Natural killer cell (primary cell): ENCODE results near the gene EMILIN3. TPM values are rescaled to one million over a fixed set of nuclear protein-coding genes. Genes with fewer than 3 reads are reported as not detected.

ENCODE experiments used
- ATAC-seq, 3 donors: fragments of 150-1000 bp in 2 of 3; fragments of 200-7000 bp in 1 of 3; cut with Tn5 transposase; 1 replicate in 1 of 3; 2 replicates in 2 of 3; pipeline ENCODE4 v1.10.0; 2021; ENCODE audit warnings: mild to moderate bottlenecking in 2 of 3, moderate library complexity in 2 of 3
- DNase-seq, 2 donors: peaks; one replicate each; pipeline versions ENCODE4 v3.0.0 to v3.0.0-alpha.2; 2013 to 2021; ENCODE audit warnings: mixed read lengths in 1 of 2
- H3K27ac ChIP-seq: one replicate; pipeline ENCODE4 v1.5.1; 2013; ENCODE audit warnings: mild to moderate bottlenecking, low read length
- H3K27me3 ChIP-seq: one replicate; pipeline ENCODE4 v1.6.1; 2013; ENCODE audit warnings: low read length; ENCODE audit not compliant: control insufficient read depth, insufficient read depth
- H3K36me3 ChIP-seq: one replicate; pipeline ENCODE4 v1.6.1; 2013; ENCODE audit warnings: low read length; ENCODE audit not compliant: control insufficient read depth, insufficient read depth
- H3K4me1 ChIP-seq: one replicate; pipeline ENCODE4 v1.6.1; 2013; ENCODE audit warnings: low read length; ENCODE audit not compliant: control insufficient read depth, insufficient read depth
- H3K4me3 ChIP-seq: one replicate; pipeline ENCODE4 v1.5.1; 2013; ENCODE audit warnings: low read length
- H3K9me3 ChIP-seq: one replicate; pipeline ENCODE4 v1.6.1; 2013; ENCODE audit warnings: low read length; ENCODE audit not compliant: control insufficient read depth, insufficient read depth
- H3K27ac Mint-ChIP-seq, 2 donors: one replicate each; pipeline ENCODE4 v1.8.0; 2022; ENCODE audit warnings: mild to moderate bottlenecking in 2 of 2, mixed read lengths in 2 of 2, moderate library complexity in 1 of 2
- H3K27me3 Mint-ChIP-seq, 2 donors: one replicate each; pipeline ENCODE4 v1.8.0; 2022; ENCODE audit warnings: low read depth in 2 of 2, mixed read lengths in 2 of 2
- H3K36me3 Mint-ChIP-seq: one replicate; pipeline ENCODE4 v1.8.0; 2022; ENCODE audit warnings: mixed read lengths
- H3K4me1 Mint-ChIP-seq, 2 donors: one replicate each; pipeline ENCODE4 v1.8.0; 2022; ENCODE audit warnings: mixed read lengths in 2 of 2
- H3K4me3 Mint-ChIP-seq: one replicate; pipeline ENCODE4 v1.8.0; 2022; ENCODE audit warnings: mild to moderate bottlenecking, moderate library complexity, mixed read lengths
- H3K9me3 Mint-ChIP-seq, 2 donors: one replicate each; pipeline ENCODE4 v1.8.0; 2022; ENCODE audit warnings: mixed read lengths in 2 of 2
- WGBS: methylation state at CpG from one replicate; pipeline ENCODE4 v1.1.7; 2013; ENCODE audit warnings: missing lambda C conversion rate; ENCODE audit not compliant: insufficient coverage; 5-methylcytosine and 5-hydroxymethylcytosine counted together
- intact Hi-C: fragments of 100-400 bp; cut with micrococcal nuclease; formaldehyde crosslinking; loops from one replicate; pipeline ENCODE4 v1.14.2; 2022
- total RNA-seq, 4 donors: library from RNA; stranded (reverse); fragments of 120-200 nt in 1 of 4; gene quantifications; one replicate each; pipeline versions ENCODE4 v1.2.3 to v1.2.4, GENCODE V29; 2013 to 2022
- TF ChIP-seq, protein P1 (sequence below): fragments of 200-600 bp; IDR thresholded peaks from one replicate; pipeline ENCODE4 v1.8.0; 2022; ENCODE audit warnings: antibody characterized with exemption

Gene EMILIN3
- total RNA-seq, 3 donors from 2014 or later (not counting 1 experiment from before 2014, with no cell fraction given): not detected

DNA sequence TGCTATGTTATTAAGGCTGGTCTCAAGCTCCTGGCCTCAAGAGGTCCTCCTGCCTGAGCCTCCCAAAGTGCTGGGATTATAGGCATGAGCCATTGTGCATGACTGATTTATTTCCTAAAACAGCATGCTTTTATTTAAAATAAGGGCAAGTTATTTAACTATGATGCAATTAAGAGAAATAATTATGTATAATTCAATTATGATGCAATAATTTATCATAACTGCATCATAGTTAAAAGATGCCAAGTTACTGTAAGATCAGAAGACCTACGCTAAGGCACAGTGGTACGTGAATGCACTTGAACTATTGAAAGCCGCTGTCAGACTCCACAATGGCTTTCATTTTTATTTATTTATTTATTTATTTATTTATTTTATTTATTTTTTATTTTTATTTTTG, 24.3 kb upstream of the EMILIN3 start:
- peaks cover 0 to 5% of the 10 kb centered on the region in 2 donors for H3K27me3 Mint-ChIP-seq
- H3K4me1 ChIP-seq: no peaks in the 10 kb centered on the region
- intact Hi-C loops: no loop called here

DNA sequence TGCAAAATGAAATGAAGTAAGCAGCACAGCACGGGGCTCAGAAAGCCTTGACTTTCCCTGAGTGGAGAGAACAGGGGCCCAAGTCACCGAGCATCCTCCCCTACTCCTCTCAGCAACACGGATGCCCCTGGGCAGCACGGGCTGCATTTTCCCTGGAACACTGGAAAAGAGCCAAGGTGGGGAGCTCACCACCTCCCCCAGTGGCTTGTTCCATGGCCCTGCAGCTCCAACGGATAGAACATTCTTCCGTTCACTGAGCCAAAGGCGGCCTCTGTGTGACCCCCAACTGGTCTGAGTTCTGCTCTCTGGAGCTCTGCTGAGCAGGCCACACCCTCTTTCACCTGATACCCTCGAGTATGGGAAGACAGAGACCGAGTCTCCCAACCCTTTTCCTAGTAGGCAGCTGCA, 20.8 kb upstream of the EMILIN3 start:
- Mint-ChIP-seq H3K9me3 (no peaks in the 10 kb centered on the region), H3K36me3 (no peaks in the 10 kb centered on the region), H3K27me3 (peaks cover 8 to 10% of the 10 kb centered on the region in 2 donors), H3K4me1 (no peaks in the 10 kb centered on the region), H3K27ac (no peak overlapping the region), H3K4me3 (no peak overlapping the region)
- ATAC-seq: no peak
- intact Hi-C loops: no loop called here
- 69% methylated on average over 9 of the region's 9 CpGs for WGBS
- Histone ChIP-seq H3K27me3 (no peaks in the 10 kb centered on the region), H3K36me3 (no peaks in the 10 kb centered on the region), H3K4me1 (no peaks in the 10 kb centered on the region), H3K27ac (no peak overlapping the region), H3K4me3 (no peak overlapping the region), H3K9me3 (no peaks in the 10 kb centered on the region)
- no peak for DNase-seq
- TF ChIP-seq, protein P1, sequence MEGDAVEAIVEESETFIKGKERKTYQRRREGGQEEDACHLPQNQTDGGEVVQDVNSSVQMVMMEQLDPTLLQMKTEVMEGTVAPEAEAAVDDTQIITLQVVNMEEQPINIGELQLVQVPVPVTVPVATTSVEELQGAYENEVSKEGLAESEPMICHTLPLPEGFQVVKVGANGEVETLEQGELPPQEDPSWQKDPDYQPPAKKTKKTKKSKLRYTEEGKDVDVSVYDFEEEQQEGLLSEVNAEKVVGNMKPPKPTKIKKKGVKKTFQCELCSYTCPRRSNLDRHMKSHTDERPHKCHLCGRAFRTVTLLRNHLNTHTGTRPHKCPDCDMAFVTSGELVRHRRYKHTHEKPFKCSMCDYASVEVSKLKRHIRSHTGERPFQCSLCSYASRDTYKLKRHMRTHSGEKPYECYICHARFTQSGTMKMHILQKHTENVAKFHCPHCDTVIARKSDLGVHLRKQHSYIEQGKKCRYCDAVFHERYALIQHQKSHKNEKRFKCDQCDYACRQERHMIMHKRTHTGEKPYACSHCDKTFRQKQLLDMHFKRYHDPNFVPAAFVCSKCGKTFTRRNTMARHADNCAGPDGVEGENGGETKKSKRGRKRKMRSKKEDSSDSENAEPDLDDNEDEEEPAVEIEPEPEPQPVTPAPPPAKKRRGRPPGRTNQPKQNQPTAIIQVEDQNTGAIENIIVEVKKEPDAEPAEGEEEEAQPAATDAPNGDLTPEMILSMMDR: no peak

More for the DNA sequence above, 24.3 kb upstream of the EMILIN3 start:
- H3K4me3 Mint-ChIP-seq: no peak overlapping the region
- no peak overlapping the region for H3K27ac Mint-ChIP-seq
- H3K36me3 ChIP-seq: no peaks in the 10 kb centered on the region
- TF ChIP-seq, protein P1: no peak
- H3K4me1 Mint-ChIP-seq: no peaks in the 10 kb centered on the region
- no peak overlapping the region for H3K4me3 ChIP-seq
- no peak overlapping the region for H3K27ac ChIP-seq
- no peaks in the 10 kb centered on the region for H3K27me3 ChIP-seq
- H3K36me3 Mint-ChIP-seq: no peaks in the 10 kb centered on the region
- no peaks in the 10 kb centered on the region for H3K9me3 Mint-ChIP-seq
- WGBS: no CpG with 5 or more reads among the region's 3 CpGs
- H3K9me3 ChIP-seq: no peaks in the 10 kb centered on the region
- DNase-seq (no peak), ATAC-seq (no peak)

DNA sequence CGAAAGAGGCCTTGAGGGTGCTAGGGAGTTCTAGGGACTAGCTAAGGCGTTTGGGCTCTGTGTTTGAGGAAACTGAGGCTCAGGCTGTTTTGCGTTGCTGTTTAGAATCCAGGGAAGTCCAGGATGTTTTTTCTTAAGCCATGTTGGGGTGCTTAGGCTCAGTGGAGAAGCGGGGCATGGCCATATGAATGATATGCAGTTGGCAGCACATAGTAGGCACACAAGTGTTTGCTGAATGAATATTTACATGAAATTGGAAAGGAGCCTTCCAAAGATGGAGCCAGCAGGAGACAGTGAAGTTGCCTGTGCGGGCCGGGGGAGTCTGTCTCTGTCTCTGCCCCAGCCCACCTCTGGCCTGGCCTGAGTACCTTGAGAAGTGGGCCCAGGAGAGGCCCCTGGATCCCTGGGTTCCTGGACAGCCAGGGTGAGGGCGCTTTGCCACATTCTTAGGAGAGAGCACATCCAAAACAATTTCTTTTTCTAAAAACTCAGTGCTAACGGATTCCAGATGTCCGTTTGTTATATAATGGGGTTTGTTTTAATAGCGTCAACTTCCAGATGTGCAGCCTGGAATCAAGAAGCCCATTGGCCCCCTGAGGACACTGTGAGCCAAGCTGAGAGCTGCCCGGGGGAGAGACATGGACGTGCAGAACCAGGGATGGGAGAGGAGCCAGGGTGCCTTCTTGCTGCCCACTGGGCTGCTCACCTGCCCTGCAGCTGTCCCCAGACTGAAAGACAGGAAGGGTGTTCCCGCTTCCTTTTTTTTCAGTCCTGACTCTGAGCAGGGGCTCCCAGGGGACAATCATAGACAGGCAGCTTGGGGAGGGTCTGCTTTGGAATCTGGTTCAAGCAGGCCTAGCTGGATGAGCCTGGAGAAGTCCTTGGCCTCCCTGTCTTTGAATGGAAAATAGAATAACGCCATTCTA, 20.1 kb upstream of the EMILIN3 start:
- H3K27me3 Mint-ChIP-seq: peaks cover 8 to 10% of the 10 kb centered on the region in 2 donors
- intact Hi-C loops: no loop called here
- Histone ChIP-seq H3K4me1 (no peaks in the 10 kb centered on the region), H3K27ac (no peak overlapping the region), H3K27me3 (no peaks in the 10 kb centered on the region), H3K4me3 (no peak overlapping the region), H3K36me3 (no peaks in the 10 kb centered on the region), H3K9me3 (no peaks in the 10 kb centered on the region)
- ATAC-seq (no peak), DNase-seq (no peak)
- no peaks in the 10 kb centered on the region for H3K36me3 Mint-ChIP-seq
- TF ChIP-seq, protein P1: no peak
- WGBS: 86% methylated on average over 14 of the region's 14 CpGs
- H3K4me3 Mint-ChIP-seq: no peak overlapping the region
- no peaks in the 10 kb centered on the region for H3K4me1 Mint-ChIP-seq
- no peaks in the 10 kb centered on the region for H3K9me3 Mint-ChIP-seq
- H3K27ac Mint-ChIP-seq: no peak overlapping the region
